SU-DHL-6 (cell line): Measurements from ENCODE around the gene NPFF.

Experiments used
- H2AFZ ChIP-seq: fragments of 200-600 bp; sonication (generic); 2 replicates; pipeline ENCODE4 v1.6.1; 2014; ENCODE audit warnings: low read depth, mild to moderate bottlenecking, moderate library complexity, mixed read lengths, antibody characterized with exemption, low read length; ENCODE audit not compliant: severe bottlenecking
- H3F3A ChIP-seq: fragments of 200-600 bp; shearing (Covaris generic); 2 replicates; pipeline ENCODE4 v1.6.0; 2016; ENCODE audit warnings: antibody characterized with exemption, mild to moderate bottlenecking; ENCODE audit not compliant: insufficient read depth
- H3K27ac ChIP-seq: fragments of 200-600 bp; sonication (generic); 2 replicates; pipeline ENCODE4 v1.5.1; 2016; ENCODE audit warnings: low read depth, mild to moderate bottlenecking, low read length, moderate library complexity, mixed read lengths
- H3K27me3 ChIP-seq: fragments of 200-600 bp; sonication (generic), shearing (Covaris generic); 2 replicates; pipeline ENCODE4 v1.6.0; 2014; ENCODE audit warnings: mild to moderate bottlenecking, low read length
- H3K36me3 ChIP-seq: fragments of 200-600 bp; sonication (generic); 2 replicates; pipeline ENCODE4 v1.6.1; 2014; ENCODE audit warnings: mild to moderate bottlenecking, low read length, mixed read lengths
- H3K4me2 ChIP-seq: fragments of 300-600, 200-600 bp; shearing (Covaris generic), sonication (generic); 2 replicates; pipeline ENCODE4 v1.6.0; 2014; ENCODE audit warnings: low read length, low read depth, mild to moderate bottlenecking; ENCODE audit not compliant: poor library complexity, severe bottlenecking
- H3K4me3 ChIP-seq: fragments of 200-600 bp; sonication (generic); 2 replicates; pipeline ENCODE4 v1.5.1; 2014; ENCODE audit warnings: antibody characterized with exemption, low read length, mild to moderate bottlenecking, mixed read lengths; ENCODE audit not compliant: insufficient read depth, poor library complexity, severe bottlenecking
- H3K79me2 ChIP-seq: fragments of 200-600 bp; sonication (generic); 2 replicates; pipeline ENCODE4 v1.6.1; 2014; ENCODE audit warnings: mild to moderate bottlenecking, low read length, moderate library complexity; ENCODE audit not compliant: insufficient read depth
- H3K9ac ChIP-seq: fragments of 200-600 bp; sonication (generic); 2 replicates; pipeline ENCODE4 v1.7.0; 2014; ENCODE audit warnings: mild to moderate bottlenecking, low read length
- H3K9me2 ChIP-seq: fragments of 200-600 bp; sonication (generic); replicated peaks from 2 replicates; pipeline ENCODE4 v1.6.1; 2014; ENCODE audit warnings: low read length; ENCODE audit not compliant: insufficient read depth
- H3K9me3 ChIP-seq: fragments of 200-600 bp; sonication (generic); 2 replicates; pipeline ENCODE4 v1.6.1; 2014; ENCODE audit warnings: low read length, mixed read lengths; ENCODE audit not compliant: insufficient read depth
- H4K20me1 ChIP-seq: fragments of 200-600 bp; sonication (generic); 2 replicates; pipeline ENCODE4 v1.6.1; 2014; ENCODE audit warnings: low read depth, mild to moderate bottlenecking, antibody characterized with exemption, low read length, moderate library complexity, mixed read lengths
- CTCF ChIP-seq: fragments of 200-600 bp; sonication (generic); IDR thresholded peaks from one replicate; pipeline ENCODE4 v1.5.1; 2017; ENCODE audit warnings: antibody characterized with exemption, mild to moderate bottlenecking, low read length, moderate library complexity; ENCODE audit not compliant: insufficient read depth, poor library complexity, severe bottlenecking
- EZH2phosphoT487 ChIP-seq: fragments of 200-600 bp; sonication (generic), shearing (Covaris generic); conservative IDR thresholded peaks from 2 replicates; pipeline ENCODE4 v1.6.1; 2018; ENCODE audit warnings: mild to moderate bottlenecking, antibody characterized with exemption, low read length, moderate library complexity, mixed read lengths

The NPFF gene

GRCh38 chr12:53472056-53472582 lies 35.2 kb downstream of the NPFF start:
- no peak overlapping the region for H3K9ac ChIP-seq
- no peak overlapping the region for H3K4me2 ChIP-seq
- H3K9me2 ChIP-seq = no peaks in the 10 kb centered on the region
- H3K27me3 ChIP-seq = no peaks in the 10 kb centered on the region
- H3K9me3 ChIP-seq = no peaks in the 10 kb centered on the region
- TF ChIP-seq EZH2phosphoT487 = no peak
- no peak for TF ChIP-seq CTCF
- H3K27ac ChIP-seq = no peak overlapping the region
- peaks cover 50% of the 10 kb centered on the region for H3F3A ChIP-seq
- no peak overlapping the region for H3K4me3 ChIP-seq
- peaks cover 12% of the 10 kb centered on the region; the same call in 1 of the 2 replicates for H4K20me1 ChIP-seq
- H3K36me3 ChIP-seq = peaks cover 70% of the 10 kb centered on the region
- H3K79me2 ChIP-seq = peaks cover 29% of the 10 kb centered on the region
- H2AFZ ChIP-seq = no peak overlapping the region

GRCh38 chr12:53468282-53468681 lies 39.0 kb downstream of the NPFF start:
- Histone ChIP-seq H3K4me3 (no peak overlapping the region), H3K9ac (no peak overlapping the region), H3K79me2 (peaks cover 27% of the 10 kb centered on the region), H3F3A (peaks cover 26% of the 10 kb centered on the region), H4K20me1 (peaks cover 21% of the 10 kb centered on the region; the same call in 1 of the 2 replicates), H3K36me3 (peaks cover 72% of the 10 kb centered on the region), H3K9me3 (no peaks in the 10 kb centered on the region), H3K27ac (no peak overlapping the region), H3K9me2 (no peaks in the 10 kb centered on the region), H2AFZ (no peak overlapping the region), H3K27me3 (no peaks in the 10 kb centered on the region), H3K4me2 (no peak overlapping the region)
- TF ChIP-seq CTCF = no peak
- TF ChIP-seq EZH2phosphoT487 = no peak

DNA sequence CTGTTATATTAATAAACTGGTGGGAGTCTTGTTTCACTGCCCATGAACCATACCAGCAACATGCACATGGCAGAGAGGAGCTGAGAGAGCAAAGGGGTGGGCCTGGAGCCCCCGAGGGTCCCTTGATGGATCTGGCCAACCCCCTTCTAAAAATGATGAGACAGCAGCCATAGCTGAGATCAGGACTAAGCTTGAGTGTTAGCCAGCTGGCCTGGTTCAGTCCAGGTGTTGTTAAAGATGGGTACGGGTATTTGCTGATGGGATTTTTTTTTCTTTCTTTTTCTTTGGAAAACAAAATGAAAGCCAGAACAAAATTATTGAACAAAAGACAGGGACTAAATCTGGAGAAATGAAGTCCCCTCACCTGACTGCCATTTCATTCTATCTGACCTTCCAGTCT lies 39.4 kb downstream of the NPFF start:
- peaks cover 75% of the 10 kb centered on the region for H3K36me3 ChIP-seq
- no peaks in the 10 kb centered on the region for H3K9me2 ChIP-seq
- TF ChIP-seq EZH2phosphoT487 (no peak), CTCF (no peak)
- H3F3A ChIP-seq = peaks cover 26% of the 10 kb centered on the region
- H4K20me1 ChIP-seq = peaks cover 21% of the 10 kb centered on the region; the same call in 1 of the 2 replicates
- no peak overlapping the region for H3K9ac ChIP-seq
- no peak overlapping the region for H3K4me3 ChIP-seq
- H3K4me2 ChIP-seq = no peak overlapping the region
- no peaks in the 10 kb centered on the region for H3K9me3 ChIP-seq
- no peak overlapping the region for H3K27ac ChIP-seq
- H3K79me2 ChIP-seq = peaks cover 29% of the 10 kb centered on the region
- H3K27me3 ChIP-seq = no peaks in the 10 kb centered on the region
- H2AFZ ChIP-seq = no peak overlapping the region
